Stimulated activated CD4-positive, alpha-beta T cell treated with anti-CD3 and anti-CD28 coated beads, Interleukin-15, amount 100 ng/mL, for 24 hours (primary cell): ENCODE data around the gene PIGL.

Experiments used
- DNase-seq: peaks from one replicate; pipeline ENCODE4 v3.0.0-alpha.2; 2020

The PIGL gene

GRCh38 chr17:16361874-16362273, 144.9 kb downstream of the PIGL start:
- no peak for DNase-seq

DNA sequence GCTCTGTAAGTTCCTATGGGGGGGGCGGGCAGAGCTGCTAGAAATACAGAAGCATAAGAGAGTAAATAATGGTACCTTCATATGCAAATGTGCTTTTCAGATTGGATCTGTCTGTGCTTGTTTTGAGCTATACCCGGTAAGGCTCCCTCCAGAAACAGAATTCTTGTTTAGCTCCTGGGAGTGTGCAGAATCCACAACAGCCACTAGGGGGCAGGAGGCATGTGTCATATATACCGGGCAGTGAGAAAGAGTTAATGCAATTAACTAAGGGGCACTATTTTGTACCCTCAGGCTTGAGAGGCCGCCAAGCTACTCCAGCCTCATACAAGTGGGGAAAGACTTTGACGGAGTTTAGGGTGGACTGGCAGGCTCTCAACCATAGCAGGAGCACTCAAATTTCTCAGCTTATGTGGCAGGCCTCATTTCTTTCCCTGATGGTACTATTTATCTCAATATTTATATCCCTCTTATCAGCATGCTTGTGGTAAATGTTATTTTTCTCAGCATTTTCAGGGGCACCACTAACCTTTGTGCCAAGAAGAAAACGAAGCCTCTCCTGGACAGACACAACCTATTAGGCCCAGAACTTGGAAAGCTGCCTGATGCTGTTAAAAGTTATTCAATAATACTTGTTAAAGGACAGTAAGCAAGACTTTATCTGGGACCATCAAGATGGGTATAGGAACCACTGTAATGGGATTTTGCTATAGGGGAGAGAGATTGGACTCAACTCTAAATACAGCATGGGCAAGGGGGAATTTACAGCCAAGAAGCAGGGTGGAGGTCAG, 146.9 kb downstream of the PIGL start:
- peak; percentile 84 for DNase-seq

GRCh38 chr17:16364625-16365024, 147.6 kb downstream of the PIGL start:
- DNase-seq, result no peak

GRCh38 chr17:16371742-16372141, 154.7 kb downstream of the PIGL start:
- DNase-seq, result no peak

GRCh38 chr17:16374146-16374938, 157.3 kb downstream of the PIGL start:
- DNase-seq, result no peak
